HCT116 (cell line): ENCODE measurements around the gene PSAP. TPM values are rescaled to one million over a fixed set of nuclear protein-coding genes. Genes with fewer than 3 reads are reported as not detected.

Experiments
- ATAC-seq: fragments of 200-7000 bp; cut with Tn5 transposase; 2 replicates; pipeline ENCODE4 v1.9.1; 2020; ENCODE audit warnings: mild to moderate bottlenecking, moderate library complexity
- BruUV-seq: library from RNA; stranded (reverse); fragments of 400-500 nt; replicated peaks from 2 replicates; lab custom pipeline; 2021; lab: Mats Ljungman, UMichigan
- CTCF ChIA-PET: fragments of 300-600 bp; sonication (Branson Sonifier 250); formaldehyde crosslinking; loops from one replicate; lab custom pipeline; 2021; ENCODE audit warnings: antibody characterized with exemption; lab: Charles Lee
- POLR2A ChIA-PET: fragments of 300-600, 350-600 bp; sonication (Branson Sonifier 250); formaldehyde crosslinking; loops from one replicate; lab custom pipeline; 2021; ENCODE audit warnings: antibody characterized with exemption; lab: Charles Lee
- RAD21 ChIA-PET, 2 experiments: fragments of 300-600 bp; sonication (Branson Sonifier 250); formaldehyde crosslinking; loops; one replicate each; lab custom pipeline; 2023; ENCODE audit warnings: low total read pairs in 2 of 2; ENCODE audit not compliant: uncharacterized antibody in 2 of 2, unreplicated experiment in 2 of 2, low non-redundant PET in 1 of 2; lab: Charles Lee
- DNase-seq: peaks from one replicate; pipeline ENCODE4 v3.0.0-alpha.2; 2010; ENCODE audit warnings: low read depth, low spot score
- H2AFZ ChIP-seq: fragments of 200-600 bp; shearing (Covaris generic), sonication (generic); 2 replicates; pipeline ENCODE4 v1.6.1; 2017; ENCODE audit warnings: low read depth, mixed run types, mixed read lengths, antibody characterized with exemption, low read length; ENCODE audit not compliant: poor library complexity, severe bottlenecking
- H3K27ac ChIP-seq: 2 replicates; pipeline ENCODE4 v1.5.1; 2012; ENCODE audit warnings: low read depth, low read length
- H3K27me3 ChIP-seq: fragments of 200-600 bp; sonication (generic); 2 replicates; pipeline ENCODE4 v1.6.1; 2016; ENCODE audit warnings: mixed run types, low read length, mixed read lengths; ENCODE audit not compliant: insufficient read depth
- H3K36me3 ChIP-seq, 2 experiments: fragments of 200-500 bp in 1 of 2; fragments of 200-600 bp in 1 of 2; sonication (Bioruptor generic) in 1 of 2; sonication (generic) in 1 of 2; 2 replicates each; pipeline versions ENCODE4 v1.5.1 to v1.6.1; 2014 to 2016; ENCODE audit warnings: low read length in 2 of 2, inconsistent platforms in 1 of 2, mixed read lengths in 1 of 2, mixed run types in 1 of 2; ENCODE audit not compliant: insufficient read depth in 2 of 2, control insufficient read depth in 1 of 2
- H3K4me1 ChIP-seq, 2 experiments: fragments of 200-600 bp in 1 of 2; sonication (generic) in 1 of 2; 2 replicates each; pipeline versions ENCODE4 v1.5.1 to v1.6.1; 2012 to 2017; ENCODE audit warnings: low read length in 2 of 2, inconsistent platforms in 1 of 2, mild to moderate bottlenecking in 1 of 2, mixed read lengths in 1 of 2, mixed run types in 1 of 2, moderate library complexity in 1 of 2; ENCODE audit not compliant: insufficient read depth in 2 of 2, control insufficient read depth in 1 of 2
- H3K4me2 ChIP-seq: fragments of 200-600 bp; sonication (generic); 2 replicates; pipeline ENCODE4 v1.6.1; 2017; ENCODE audit warnings: mixed run types, low read length, mixed read lengths
- H3K4me3 ChIP-seq, 2 experiments: fragments of 200-600 bp in 1 of 2; sonication (generic) in 1 of 2; replicated peaks in 1 of 2; 2 replicates each; pipeline ENCODE4 v1.5.1; 2011 to 2016; ENCODE audit warnings: low read length in 2 of 2, control low read depth in 1 of 2, low read depth in 1 of 2, mild to moderate bottlenecking in 1 of 2, mixed read lengths in 1 of 2, mixed run types in 1 of 2
- H3K79me2 ChIP-seq: fragments of 200-600 bp; sonication (generic); 2 replicates; pipeline ENCODE4 v1.6.1; 2017; ENCODE audit warnings: mild to moderate bottlenecking, mixed run types, low read length, moderate library complexity, mixed read lengths; ENCODE audit not compliant: insufficient read depth
- H3K9ac ChIP-seq: fragments of 200-600 bp; sonication (generic); 2 replicates; pipeline ENCODE4 v1.6.1; 2016; ENCODE audit warnings: low read length, mixed read lengths
- H3K9me2 ChIP-seq: fragments of 200-600 bp; sonication (generic), shearing (Covaris generic); 2 replicates; pipeline ENCODE4 v1.6.1; 2017; ENCODE audit warnings: mixed run types, mild to moderate bottlenecking, moderate library complexity; ENCODE audit not compliant: insufficient read depth
- H3K9me3 ChIP-seq, 2 experiments: fragments of 200-500 bp in 1 of 2; fragments of 200-600 bp in 1 of 2; sonication (Bioruptor generic) in 1 of 2; sonication (generic) in 1 of 2; 2 replicates each; pipeline ENCODE4 v1.6.1; 2014 to 2017; ENCODE audit warnings: low read length in 2 of 2, mixed read lengths in 2 of 2, inconsistent platforms in 1 of 2, low read depth in 1 of 2, mild to moderate bottlenecking in 1 of 2, mixed run types in 1 of 2, moderate library complexity in 1 of 2; ENCODE audit not compliant: control insufficient read depth in 1 of 2, insufficient read depth in 1 of 2
- H4K20me1 ChIP-seq: fragments of 200-600 bp; sonication (generic), shearing (Covaris generic); 2 replicates; pipeline ENCODE4 v1.6.1; 2017; ENCODE audit warnings: mixed run types, mild to moderate bottlenecking, moderate library complexity; ENCODE audit not compliant: insufficient read depth
- ATF3 ChIP-seq: IDR thresholded peaks from 2 replicates; pipeline ENCODE4 v1.6.1; 2012
- CEBPB ChIP-seq: IDR thresholded peaks from 2 replicates; pipeline ENCODE4 v1.6.1; 2012; ENCODE audit warnings: low read depth
- CTCF ChIP-seq, 3 experiments: fragments of 200-600 bp in 1 of 3; sonication (generic) in 1 of 3; IDR thresholded peaks in 2 of 3; conservative IDR thresholded peaks in 1 of 3; 2 replicates each; pipeline ENCODE4 v1.5.1; 2012 to 2017; ENCODE audit warnings: low read depth in 2 of 3, low read length in 2 of 3, antibody characterized with exemption in 1 of 3, borderline replicate concordance in 1 of 3, control low read depth in 1 of 3, mild to moderate bottlenecking in 1 of 3, mixed read lengths in 1 of 3, mixed run types in 1 of 3, moderate library complexity in 1 of 3; ENCODE audit not compliant: insufficient read depth in 1 of 3
- EGR1 ChIP-seq: IDR thresholded peaks from 2 replicates; pipeline ENCODE4 v1.6.1; 2012; ENCODE audit warnings: low read depth
- ELF1 ChIP-seq: IDR thresholded peaks from 2 replicates; pipeline ENCODE4 v1.6.1; 2012; ENCODE audit warnings: low read depth, borderline replicate concordance
- EZH2 ChIP-seq: fragments of 200-600 bp; sonication (generic); IDR thresholded peaks from 2 replicates; pipeline ENCODE4 v1.6.1; 2017; ENCODE audit warnings: antibody characterized with exemption, mixed run types
- JUND ChIP-seq: IDR thresholded peaks from 2 replicates; pipeline ENCODE4 v1.6.1; 2012
- MAX ChIP-seq: IDR thresholded peaks from 2 replicates; pipeline ENCODE4 v1.6.1; 2012
- POLR2A ChIP-seq: IDR thresholded peaks from 2 replicates; pipeline ENCODE4 v1.7.0; 2011; ENCODE audit warnings: borderline replicate concordance; ENCODE audit not compliant: insufficient read depth, insufficient read length; ENCODE audit errors: extremely low read depth
- RAD21 ChIP-seq: IDR thresholded peaks from 2 replicates; pipeline ENCODE4 v1.6.1; 2012; ENCODE audit warnings: low read depth, mild to moderate bottlenecking
- SP1 ChIP-seq: IDR thresholded peaks from 2 replicates; pipeline ENCODE4 v1.6.1; 2012; ENCODE audit warnings: low read depth
- TCF7L2 ChIP-seq: IDR thresholded peaks from 2 replicates; pipeline ENCODE4 v1.7.0; 2011; ENCODE audit warnings: borderline replicate concordance, inconsistent platforms; ENCODE audit not compliant: insufficient read depth, insufficient read length; ENCODE audit errors: extremely low read depth
- YY1 ChIP-seq: IDR thresholded peaks from 2 replicates; pipeline ENCODE4 v1.6.1; 2011; ENCODE audit warnings: low read length, low read depth, moderate library complexity, mild to moderate bottlenecking; ENCODE audit not compliant: insufficient replicate concordance; ENCODE audit errors: extremely low read depth
- ZFX ChIP-seq: fragments of 450-650 bp; IDR thresholded peaks from 2 replicates; pipeline ENCODE4 v1.6.1; 2017
- intact Hi-C: fragments of 100-400 bp; cut with micrococcal nuclease; formaldehyde crosslinking; loops from 2 replicates; pipeline ENCODE4 v1.10.0; 2022
- total RNA-seq: library from RNA; stranded (reverse); gene quantifications from one replicate; pipeline ENCODE4 v1.2.1, GENCODE V29; 2021; ENCODE audit not compliant: unreplicated experiment

PSAP gene
- total RNA-seq, 1 experiment from 2014 or later, result 444 TPM

- TF ChIP-seq RAD21 (no peak), SP1 (no peak), EGR1 (no peak), EZH2 (no peak), MAX (no peak), TCF7L2 (no peak), CEBPB (no peak), YY1 (no peak)
These were observed 22.3 kb downstream of the PSAP start (continued) for GRCh38 chr10:71828702-71829101.

DNA sequence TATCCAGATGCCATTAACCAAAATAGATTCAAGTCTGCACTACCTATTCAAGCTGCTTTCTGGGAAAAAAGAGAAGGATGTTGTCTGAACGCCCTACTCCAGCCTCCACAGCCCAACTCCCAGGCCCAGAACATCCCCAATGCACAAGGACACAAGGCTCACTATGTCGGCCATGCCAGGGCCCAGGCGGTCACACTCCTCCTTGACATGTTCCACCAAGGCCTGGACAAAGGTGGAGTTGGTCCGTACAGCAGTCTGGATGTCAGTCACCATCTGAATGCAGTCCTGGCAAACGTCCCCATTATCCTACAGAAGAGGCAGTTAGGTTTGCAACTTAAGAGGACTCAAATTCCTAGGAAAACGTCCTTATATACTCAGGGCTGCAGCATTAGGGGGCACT is 23.2 kb downstream of the PSAP start:
- no TSS peak for BruUV-seq
- H3K9me2 ChIP-seq, result no peaks in the 10 kb centered on the region
- no peak overlapping the region for H2AFZ ChIP-seq
- DNase-seq (no peak), ATAC-seq (no peak)
- TF ChIP-seq ZFX, result no peak
- no peak for TF ChIP-seq JUND
- CTCF ChIA-PET, result interaction anchor here (0.9 kb wide), 1 partner anchor 68 kb away, joined by 4 read pairs; no protein-coding TSS in a partner anchor
- no peaks in the 10 kb centered on the region for H3K27me3 ChIP-seq
- intact Hi-C loops, result no loop called here
- H3K27ac ChIP-seq, result no peak overlapping the region
- no peak overlapping the region for H3K9ac ChIP-seq
- no peaks in the 10 kb centered on the region for H4K20me1 ChIP-seq
- POLR2A ChIA-PET, result no interaction called here
- H3K79me2 ChIP-seq, result peaks cover 9% of the 10 kb centered on the region; the same call in 1 of the 2 replicates
- no peaks in the 10 kb centered on the region for H3K9me3 ChIP-seq
- H3K4me3 ChIP-seq, result no peak overlapping the region
- H3K36me3 ChIP-seq, result peaks cover 49 to 54% of the 10 kb centered on the region in 2 experiments
- RAD21 ChIA-PET, result no interaction called here
- H3K4me2 ChIP-seq, result no peak overlapping the region
- peaks cover 0 to 7% of the 10 kb centered on the region in 2 experiments; a peak in 1 of 4 replicates for H3K4me1 ChIP-seq

- H3K79me2 ChIP-seq, result no peaks in the 10 kb centered on the region
- ChIA-PET POLR2A (no interaction called here), RAD21 (no interaction called here), CTCF (interaction anchor here (2.0 kb wide), 1 partner anchor 71 kb away, joined by 8 read pairs; no protein-coding TSS in a partner anchor)
- DNase-seq (no peak), ATAC-seq (no peak)
- H4K20me1 ChIP-seq, result no peaks in the 10 kb centered on the region
- H3K9ac ChIP-seq, result no peak overlapping the region
- peaks cover 53 to 54% of the 10 kb centered on the region in 2 experiments for H3K36me3 ChIP-seq
- H3K4me1 ChIP-seq, result no peaks in the 10 kb centered on the region
- H3K27ac ChIP-seq, result no peak overlapping the region
- H3K27me3 ChIP-seq, result no peaks in the 10 kb centered on the region
- H3K9me2 ChIP-seq, result no peaks in the 10 kb centered on the region
- H3K9me3 ChIP-seq, result no peaks in the 10 kb centered on the region
- no peak overlapping the region for H2AFZ ChIP-seq
- intact Hi-C loops, result no loop called here
- BruUV-seq, result TSS peak; percentile 8
- H3K4me2 ChIP-seq, result no peak overlapping the region
- H3K4me3 ChIP-seq, result no peak overlapping the region
- TF ChIP-seq ELF1 (no peak), POLR2A (no peak), CTCF (IDR thresholded peaks at IDR 0.05 in 2 of 3, conservative IDR thresholded peaks at IDR 0.05 in 1 of 3; ENCODE audit: borderline replicate concordance in 1 of 3, insufficient read depth in 1 of 3, low read depth in 2 of 3, low read length in 2 of 3) (peak in 2 of 3 experiments; percentile 15 to 32; a peak in 2 of 6 replicates), SP1 (no peak), ATF3 (no peak)
- TF ChIP-seq, all 23 proteins: peak for 1
These were observed 25.8 kb downstream of the PSAP start for GRCh38 chr10:71825217-71825616.
